Amniotic stem cell (primary cell): Measurements from ENCODE around the gene NUDT6.
A peak's percentile ranks its signal among the peaks of the same experiment; 100 is the strongest.

Experiments used
- DNase-seq: peaks from one replicate; lab custom pipeline; 2025; lab: John Stamatoyannopoulos, UW

Gene NUDT6

GRCh38 chr4:122914292-122914904 is 8.0 kb downstream of the NUDT6 start:
- no peak for DNase-seq

GRCh38 chr4:122912810-122913575 is 9.4 kb downstream of the NUDT6 start:
- no peak for DNase-seq

- no peak for DNase-seq
These were observed 10.8 kb downstream of the NUDT6 start for GRCh38 chr4:122911588-122911987.

- no peak for DNase-seq
These were observed 12.7 kb downstream of the NUDT6 start for GRCh38 chr4:122909683-122910082.

- DNase-seq: no peak
These were observed 14.2 kb downstream of the NUDT6 start for GRCh38 chr4:122908223-122908622.

- no peak for DNase-seq
These were observed 15.5 kb downstream of the NUDT6 start for GRCh38 chr4:122906859-122907305.

GRCh38 chr4:122903766-122904288 is 18.6 kb downstream of the NUDT6 start:
- DNase-seq: no peak

- DNase-seq: no peak
These were observed 21.0 kb downstream of the NUDT6 start for GRCh38 chr4:122901247-122902010.

- no peak for DNase-seq
These were observed 22.1 kb downstream of the NUDT6 start for GRCh38 chr4:122900314-122900713.

- DNase-seq: no peak
These were observed 22.7 kb downstream of the NUDT6 start for GRCh38 chr4:122899682-122900081.

GRCh38 chr4:122898370-122899150 is 23.8 kb downstream of the NUDT6 start:
- peak; percentile 68 for DNase-seq

- DNase-seq: no peak
These were observed 26.1 kb downstream of the NUDT6 start for GRCh38 chr4:122896270-122896669.

GRCh38 chr4:122895336-122895995 is 26.9 kb downstream of the NUDT6 start:
- DNase-seq: no peak

- DNase-seq: no peak
These were observed 27.6 kb downstream of the NUDT6 start for GRCh38 chr4:122894827-122895226.

- DNase-seq: no peak
These were observed 32.1 kb downstream of the NUDT6 start for GRCh38 chr4:122890147-122890795.

- DNase-seq: no peak
These were observed 32.7 kb downstream of the NUDT6 start for GRCh38 chr4:122889726-122890125.

GRCh38 chr4:122884499-122884898 is 37.9 kb downstream of the NUDT6 start:
- no peak for DNase-seq

- no peak for DNase-seq
These were observed 39.3 kb downstream of the NUDT6 start for GRCh38 chr4:122882857-122883735.

- no peak for DNase-seq
These were observed 43.4 kb downstream of the NUDT6 start for GRCh38 chr4:122879001-122879400.

- no peak for DNase-seq
These were observed 45.9 kb downstream of the NUDT6 start for GRCh38 chr4:122876456-122876855.
